Gastrocnemius medialis (tissue), 4 donors: ENCODE results near the gene EPHX1.
"Not testable (repeated sequence)": the region's sequence is repeated elsewhere in the genome, so short reads cannot be mapped to it uniquely, and the experiment has no call there.

Experiments
- CTCF ChIP-seq, 5 experiments: fragments of 450-650 bp in 3 of 5; fragments of 200-600 bp in 2 of 5; sonication (generic) in 2 of 5; IDR thresholded peaks in 4 of 5; conservative IDR thresholded peaks in 1 of 5; 1 replicate in 4 of 5; 2 replicates in 1 of 5; pipeline ENCODE4 v1.5.1; 2016 to 2019; ENCODE audit warnings: antibody characterized with exemption in 5 of 5, mild to moderate bottlenecking in 3 of 5, moderate library complexity in 3 of 5
- POLR2A ChIP-seq, 2 donors: fragments of 450-650 bp; IDR thresholded peaks; one replicate each; pipeline ENCODE4 v1.6.1; 2017; ENCODE audit warnings: antibody characterized with exemption in 2 of 2, mild to moderate bottlenecking in 2 of 2, moderate library complexity in 2 of 2

GRCh38 chr1:225801146-225801545, 8.8 kb upstream of the EPHX1 start:
- not testable (repeated sequence) for TF ChIP-seq CTCF (IDR thresholded peaks at IDR 0.05 in 4 of 5, conservative IDR thresholded peaks at IDR 0.05 in 1 of 5); POLR2A (IDR thresholded peaks at IDR 0.05)
